K562 (cell line): ENCODE measurements around the gene PSMB11. TPM values are rescaled to one million over a fixed set of nuclear protein-coding genes. Genes with fewer than 3 reads are reported as not detected.

Experiments
- ATAC-seq: fragments of 200-7000 bp; cut with Tn5 transposase; 3 replicates; pipeline ENCODE4 v1.9.1; 2020; ENCODE audit warnings: moderate library complexity
- BruUV-seq: library from RNA; stranded (reverse); fragments of 400-500 nt; replicated peaks from 2 replicates; lab custom pipeline; 2021; lab: Mats Ljungman, UMichigan
- CTCF ChIA-PET: fragments of 300-600 bp; formaldehyde crosslinking; extraction: SDS; loops from one replicate; lab custom pipeline; 2021; ENCODE audit warnings: low intra/inter-chr PET ratio; lab: Yijun Ruan, JAX
- POLR2A ChIA-PET: fragments of 300-600, 350-650 bp; sonication (Branson Sonifier 250); formaldehyde crosslinking; extraction: SDS; loops from one replicate; lab custom pipeline; 2021; ENCODE audit warnings: antibody characterized with exemption, inconsistent platforms; lab: Yijun Ruan, JAX
- DNase-seq, 4 experiments: peaks; one replicate each; pipeline versions ENCODE4 v3.0.0 to v3.0.0-alpha.2; 2011 to 2018; ENCODE audit warnings: low spot score in 3 of 4, mixed read lengths in 3 of 4; ENCODE audit errors: extremely low read depth in 1 of 4
- FAIRE-seq: peaks from 2 replicates; lab custom pipeline; 2011; peaks lifted over from hg19 to GRCh38; lab: Jason Lieb, UNC
- H2AFZ ChIP-seq: 2 replicates; pipeline ENCODE4 v1.6.0; 2011; ENCODE audit warnings: low read depth, low read length, control low read depth, inconsistent platforms
- H3K27ac ChIP-seq: fragments of 200-600 bp; 3 replicates; pipeline ENCODE4 v1.8.0; 2011; ENCODE audit warnings: low read depth, mild to moderate bottlenecking, control low read depth, inconsistent platforms, low read length, moderate library complexity, mixed read lengths; ENCODE audit errors: extremely low read depth
- H3K27me3 ChIP-seq, 2 experiments: fragments of 300-600 bp in 1 of 2; 2 replicates in 1 of 2; 3 replicates in 1 of 2; pipeline versions ENCODE4 v1.6.0 to v1.8.0; 2011; ENCODE audit warnings: inconsistent platforms in 2 of 2, low read length in 2 of 2, mild to moderate bottlenecking in 1 of 2, mixed read lengths in 1 of 2, moderate library complexity in 1 of 2; ENCODE audit not compliant: control insufficient read depth in 2 of 2, insufficient read depth in 2 of 2
- H3K36me3 ChIP-seq: fragments of 300-600 bp; 3 replicates; pipeline ENCODE4 v1.8.0; 2011; ENCODE audit warnings: mild to moderate bottlenecking, low read length, inconsistent platforms; ENCODE audit not compliant: control insufficient read depth, insufficient read depth
- H3K4me1 ChIP-seq, 2 experiments: fragments of 200-600 bp in 1 of 2; replicated peaks in 1 of 2; 2 replicates in 1 of 2; 3 replicates in 1 of 2; pipeline versions ENCODE4 v1.5.1 to v1.8.0; 2011; ENCODE audit warnings: inconsistent platforms in 2 of 2, low read length in 2 of 2, mild to moderate bottlenecking in 1 of 2, mixed read lengths in 1 of 2, moderate library complexity in 1 of 2; ENCODE audit not compliant: control insufficient read depth in 2 of 2, insufficient read depth in 2 of 2
- H3K4me2 ChIP-seq: 2 replicates; pipeline ENCODE4 v1.6.1; 2011; ENCODE audit warnings: low read length, control low read depth, inconsistent platforms, mixed read lengths; ENCODE audit not compliant: insufficient read depth
- H3K4me3 ChIP-seq: fragments of 200-600 bp; sonication (generic), shearing (Covaris generic); 2 replicates; pipeline ENCODE4 v1.5.1; 2016; ENCODE audit warnings: control low read depth, inconsistent platforms
- H3K79me2 ChIP-seq: fragments of 200-600 bp; 3 replicates; pipeline ENCODE4 v1.8.0; 2011; ENCODE audit warnings: low read length, inconsistent platforms; ENCODE audit not compliant: control insufficient read depth, insufficient read depth
- H3K9ac ChIP-seq, 2 experiments: 2 replicates each; pipeline versions ENCODE4 v1.6.0 to v1.6.1; 2011; ENCODE audit warnings: low read depth in 2 of 2, low read length in 2 of 2, control low read depth in 1 of 2, inconsistent platforms in 1 of 2, mild to moderate bottlenecking in 1 of 2, mixed read lengths in 1 of 2; ENCODE audit not compliant: insufficient read depth in 1 of 2
- H3K9me1 ChIP-seq: one replicate; pipeline ENCODE4 v1.6.0; 2011; ENCODE audit warnings: inconsistent platforms, mild to moderate bottlenecking, low read length, moderate library complexity; ENCODE audit not compliant: control insufficient read depth, insufficient read depth
- H3K9me3 ChIP-seq: replicated peaks from 2 replicates; pipeline ENCODE4 v1.5.1; 2011; ENCODE audit warnings: low read depth, low read length, inconsistent platforms; ENCODE audit not compliant: control insufficient read depth, insufficient read depth
- H4K20me1 ChIP-seq: replicated peaks from 2 replicates; pipeline ENCODE4 v1.6.1; 2011; ENCODE audit warnings: low read length, inconsistent platforms, mixed read lengths; ENCODE audit not compliant: control insufficient read depth, insufficient read depth
- CBX8 ChIP-seq: fragments of 200-600 bp; sonication (generic); IDR thresholded peaks from 2 replicates; pipeline ENCODE4 v1.6.1; 2012; ENCODE audit warnings: borderline replicate concordance, mixed run types, low read depth, mild to moderate bottlenecking, moderate library complexity, mixed read lengths, low read length, control low read depth, inconsistent platforms; ENCODE audit not compliant: poor library complexity, severe bottlenecking; ENCODE audit errors: extremely low read depth
- EHMT2 ChIP-seq: fragments of 450-650 bp; IDR thresholded peaks from 2 replicates; pipeline ENCODE4 v1.6.1; 2018; ENCODE audit warnings: antibody characterized with exemption
- SMAD1 ChIP-seq: fragments of 150-350 bp; IDR thresholded peaks from 2 replicates; pipeline ENCODE4 v1.6.1; 2014; ENCODE audit warnings: low read length, low read depth; ENCODE audit not compliant: partially characterized antibody
- ZNF24 ChIP-seq: fragments of 450-650 bp; IDR thresholded peaks from 2 replicates; pipeline ENCODE4 v1.6.1; 2016
- ZNF347 ChIP-seq: fragments of 450-650 bp; formaldehyde crosslinking; IDR thresholded peaks from 2 replicates; pipeline ENCODE4 v1.4.0; 2020; ENCODE audit warnings: low read depth, mild to moderate bottlenecking, moderate library complexity
- WGBS: fragments of 100-300 bp; shearing (Covaris generic); methylation state at CpG from one replicate; pipeline ENCODE4 v1.1.6; 2016; ENCODE audit warnings: low coverage, mixed read lengths; ENCODE audit not compliant: insufficient coverage; ENCODE audit errors: missing lambda C conversion rate; 5-methylcytosine and 5-hydroxymethylcytosine counted together
- in situ Hi-C: fragments of 300-500 bp; cut with MboI; formaldehyde crosslinking; loops from 4 replicates; pipeline ENCODE4 v1.15.0; 2018; ENCODE audit warnings: inconsistent platforms, mixed read lengths
- intact Hi-C: fragments of 100-400 bp; cut with micrococcal nuclease; formaldehyde crosslinking; loops from 2 replicates; pipeline ENCODE4 v1.14.2; 2022
- polyA plus RNA-seq, 8 experiments: library from polyadenylated mRNA; depleted of rRNA in 4 of 8; stranded (reverse) in 5 of 8; unstranded in 3 of 8; fragments of >200 nt; fragmentation: Nextera tagmentation in 2 of 8; fragmentation: Illumina TruSeq in 1 of 8; extraction: Ambion mirVana in 2 of 8; extraction: Trizol in 1 of 8; gene quantifications; 2 replicates each; pipeline versions ENCODE4 v1.2.1 to v1.2.3, GENCODE V29; 2011 to 2014; ENCODE audit warnings: inconsistent platforms in 1 of 8, missing spikeins in 1 of 8
- total RNA-seq, 7 experiments: library from RNA; depleted of rRNA in 6 of 7; stranded (reverse); fragments of >200 nt in 6 of 7; fragmentation: Illumina TruSeq in 2 of 7; extraction: Trizol in 2 of 7; gene quantifications; 2 replicates each; pipeline versions ENCODE4 v1.2.1 to v1.2.3, GENCODE V29; 2011 to 2021; ENCODE audit warnings: low replicate concordance in 1 of 7
- TF ChIP-seq, protein P1 (sequence below): sonication (generic); formaldehyde crosslinking; IDR thresholded peaks from 2 replicates; pipeline ENCODE4 v1.9.0; 2022; ENCODE audit warnings: mild to moderate bottlenecking, missing genetic modification reagents
- TF ChIP-seq, protein P2 (sequence below): fragments of 150-350 bp; IDR thresholded peaks from 2 replicates; pipeline ENCODE4 v1.6.1; 2014; ENCODE audit warnings: low read depth, mild to moderate bottlenecking, low read length, borderline replicate concordance
- TF ChIP-seq, protein P3 (sequence below), 2 experiments: fragments of 200-800 bp in 1 of 2; sonication (Bioruptor generic) in 1 of 2; sonication (generic) in 1 of 2; formaldehyde crosslinking in 1 of 2; IDR thresholded peaks in 1 of 2; conservative IDR thresholded peaks in 1 of 2; 2 replicates each; pipeline versions ENCODE4 v1.5.0 to v1.6.1; 2016 to 2020; ENCODE audit warnings: missing compliant biosample characterization in 1 of 2, missing genetic modification characterization in 1 of 2, missing genetic modification reagents in 1 of 2

Gene PSMB11
- total and polyA plus RNA-seq, 9 of the 15 experiments (the other 6 are each of a cell fraction or from before 2014, with no cell fraction given), result not detected

DNA sequence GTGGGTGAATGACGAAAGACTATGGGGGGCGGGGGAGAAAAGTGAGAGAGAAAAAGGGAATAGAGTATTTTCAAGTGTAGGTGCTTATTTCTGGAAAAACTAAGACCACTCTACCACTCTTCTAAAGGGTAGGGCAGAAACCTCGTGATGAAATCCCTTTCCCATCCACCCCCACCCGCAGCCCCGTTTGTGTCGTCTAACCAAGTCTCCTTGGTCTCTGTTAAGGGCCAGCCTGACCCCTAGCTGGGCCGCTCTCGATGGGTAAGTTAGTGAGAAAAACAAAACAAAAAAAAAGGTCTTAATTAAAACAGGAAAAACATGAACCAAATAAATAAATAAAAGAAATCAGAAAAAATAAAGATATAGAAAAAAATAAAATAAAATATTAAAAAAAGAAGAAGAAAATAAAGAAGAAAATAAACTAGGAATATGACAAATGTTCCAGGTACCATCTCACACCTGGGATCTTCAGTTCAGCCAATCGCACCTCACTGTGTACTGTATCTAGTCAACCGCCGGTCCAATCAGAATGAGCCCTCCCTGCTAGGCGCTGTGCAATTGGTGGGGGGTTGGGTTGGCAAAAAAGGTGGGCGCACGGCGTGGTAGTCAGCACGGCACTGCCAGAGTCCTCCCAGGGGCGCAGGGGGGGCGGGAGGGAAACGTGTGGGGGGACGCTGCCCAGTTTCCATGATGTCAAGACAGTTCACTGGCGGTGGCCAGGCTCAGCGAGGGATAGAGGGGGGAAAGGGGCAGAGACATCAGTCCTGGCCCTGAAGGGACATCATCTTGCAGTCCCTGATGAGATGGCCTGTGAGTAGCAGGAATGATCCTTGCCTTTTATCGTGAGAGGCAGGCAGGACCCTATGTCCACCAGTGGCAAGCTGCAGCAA is 25.1 kb downstream of the PSMB11 start:
- ChIA-PET CTCF (interaction anchor here (1.9 to 7.2 kb wide), 2 partner anchors 42 to 44 kb away, joined by 6 to 109 read pairs; no protein-coding TSS in a partner anchor), POLR2A (interaction anchor here (0.6 to 2.1 kb wide), 4 partner anchors 8 to 254 kb away, joined by 3 to 23 read pairs (median 6); partner anchors contain the start of gene CDH24)
- Histone ChIP-seq H3K9me3 (no peaks in the 10 kb centered on the region), H4K20me1 (peaks cover 14% of the 10 kb centered on the region; the same call in 1 of the 2 replicates), H3K9me1 (peaks cover 5% of the 10 kb centered on the region), H3K4me2 (no peak overlapping the region), H2AFZ (no peak overlapping the region), H3K36me3 (peaks cover 83% of the 10 kb centered on the region), H3K9ac (no peak overlapping the region), H3K4me1 (peaks cover 11 to 16% of the 10 kb centered on the region in 2 experiments), H3K4me3 (no peak overlapping the region), H3K27me3 (no peaks in the 10 kb centered on the region), H3K27ac (no peak overlapping the region), H3K79me2 (peaks cover 65% of the 10 kb centered on the region)
- TF ChIP-seq, protein P1, sequence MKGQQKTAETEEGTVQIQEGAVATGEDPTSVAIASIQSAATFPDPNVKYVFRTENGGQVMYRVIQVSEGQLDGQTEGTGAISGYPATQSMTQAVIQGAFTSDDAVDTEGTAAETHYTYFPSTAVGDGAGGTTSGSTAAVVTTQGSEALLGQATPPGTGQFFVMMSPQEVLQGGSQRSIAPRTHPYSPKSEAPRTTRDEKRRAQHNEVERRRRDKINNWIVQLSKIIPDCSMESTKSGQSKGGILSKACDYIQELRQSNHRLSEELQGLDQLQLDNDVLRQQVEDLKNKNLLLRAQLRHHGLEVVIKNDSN (CRISPR knock-in tag), result no peak
- TF ChIP-seq SMAD1, result no peak
- TF ChIP-seq ZNF347 (CRISPR knock-in tag), result no peak
- TF ChIP-seq CBX8, result no peak
- TF ChIP-seq, protein P2, sequence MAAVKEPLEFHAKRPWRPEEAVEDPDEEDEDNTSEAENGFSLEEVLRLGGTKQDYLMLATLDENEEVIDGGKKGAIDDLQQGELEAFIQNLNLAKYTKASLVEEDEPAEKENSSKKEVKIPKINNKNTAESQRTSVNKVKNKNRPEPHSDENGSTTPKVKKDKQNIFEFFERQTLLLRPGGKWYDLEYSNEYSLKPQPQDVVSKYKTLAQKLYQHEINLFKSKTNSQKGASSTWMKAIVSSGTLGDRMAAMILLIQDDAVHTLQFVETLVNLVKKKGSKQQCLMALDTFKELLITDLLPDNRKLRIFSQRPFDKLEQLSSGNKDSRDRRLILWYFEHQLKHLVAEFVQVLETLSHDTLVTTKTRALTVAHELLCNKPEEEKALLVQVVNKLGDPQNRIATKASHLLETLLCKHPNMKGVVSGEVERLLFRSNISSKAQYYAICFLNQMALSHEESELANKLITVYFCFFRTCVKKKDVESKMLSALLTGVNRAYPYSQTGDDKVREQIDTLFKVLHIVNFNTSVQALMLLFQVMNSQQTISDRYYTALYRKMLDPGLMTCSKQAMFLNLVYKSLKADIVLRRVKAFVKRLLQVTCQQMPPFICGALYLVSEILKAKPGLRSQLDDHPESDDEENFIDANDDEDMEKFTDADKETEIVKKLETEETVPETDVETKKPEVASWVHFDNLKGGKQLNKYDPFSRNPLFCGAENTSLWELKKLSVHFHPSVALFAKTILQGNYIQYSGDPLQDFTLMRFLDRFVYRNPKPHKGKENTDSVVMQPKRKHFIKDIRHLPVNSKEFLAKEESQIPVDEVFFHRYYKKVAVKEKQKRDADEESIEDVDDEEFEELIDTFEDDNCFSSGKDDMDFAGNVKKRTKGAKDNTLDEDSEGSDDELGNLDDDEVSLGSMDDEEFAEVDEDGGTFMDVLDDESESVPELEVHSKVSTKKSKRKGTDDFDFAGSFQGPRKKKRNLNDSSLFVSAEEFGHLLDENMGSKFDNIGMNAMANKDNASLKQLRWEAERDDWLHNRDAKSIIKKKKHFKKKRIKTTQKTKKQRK, result no peak
- TF ChIP-seq, protein P3, sequence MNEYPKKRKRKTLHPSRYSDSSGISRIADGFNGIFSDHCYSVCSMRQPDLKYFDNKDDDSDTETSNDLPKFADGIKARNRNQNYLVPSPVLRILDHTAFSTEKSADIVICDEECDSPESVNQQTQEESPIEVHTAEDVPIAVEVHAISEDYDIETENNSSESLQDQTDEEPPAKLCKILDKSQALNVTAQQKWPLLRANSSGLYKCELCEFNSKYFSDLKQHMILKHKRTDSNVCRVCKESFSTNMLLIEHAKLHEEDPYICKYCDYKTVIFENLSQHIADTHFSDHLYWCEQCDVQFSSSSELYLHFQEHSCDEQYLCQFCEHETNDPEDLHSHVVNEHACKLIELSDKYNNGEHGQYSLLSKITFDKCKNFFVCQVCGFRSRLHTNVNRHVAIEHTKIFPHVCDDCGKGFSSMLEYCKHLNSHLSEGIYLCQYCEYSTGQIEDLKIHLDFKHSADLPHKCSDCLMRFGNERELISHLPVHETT (CRISPR knock-in tag; conservative IDR thresholded peaks at IDR 0.05 in 1 of 2, IDR thresholded peaks at IDR 0.05 in 1 of 2), result no peak
- no peak for TF ChIP-seq EHMT2
- TF ChIP-seq ZNF24, result no peak
- 93% methylated on average over 20 of the region's 23 CpGs for WGBS
- intact Hi-C loops (no loop called here), in situ Hi-C loops (loop anchor here (5.0 kb wide), 1 partner anchor 40 kb away; no protein-coding TSS in a partner anchor)
- FAIRE-seq, result no peak
- no TSS peak for BruUV-seq
- no peak for DNase-seq
- ATAC-seq, result no peak
